ENCODE measurements around the gene WDR70.

Gene WDR70

DNA sequence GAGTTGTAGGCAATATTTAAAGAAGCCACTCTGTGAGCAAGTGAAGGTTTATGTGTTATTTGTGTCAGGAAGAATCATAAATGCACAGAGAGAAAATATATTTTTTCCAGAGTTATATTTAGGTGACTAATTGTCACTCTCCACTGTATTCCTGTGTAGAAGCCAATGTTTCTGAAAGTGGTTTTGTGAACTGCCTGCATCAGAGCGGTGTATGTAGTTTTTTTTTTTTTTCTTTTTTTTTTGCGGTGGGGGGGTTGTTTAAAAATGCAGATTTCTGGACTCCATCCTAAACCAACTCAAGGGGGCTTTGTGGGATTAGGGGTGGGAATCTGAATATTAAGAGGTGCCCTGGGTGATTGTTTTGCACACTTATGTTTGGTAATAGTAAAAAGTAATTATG is 357.3 kb downstream of the WDR70 start:
- DNase-seq (ENCODE audit: low spot score in 2 of 2) (no peak), ATAC-seq (replicated peaks; ENCODE audit: extremely low read depth, poor library complexity, severe bottlenecking) (no peak)
- H3K4me3 Mint-ChIP-seq = no peak overlapping the region
- peaks cover 16% of the 10 kb centered on the region for H3K4me1 Mint-ChIP-seq
- no peaks in the 10 kb centered on the region for H3K27me3 Mint-ChIP-seq
- peaks cover 6% of the 10 kb centered on the region for H3K36me3 Mint-ChIP-seq (ENCODE audit: insufficient read depth)
- H3K9me3 Mint-ChIP-seq = no peaks in the 10 kb centered on the region
- H3K27ac Mint-ChIP-seq (ENCODE audit: low read depth) = no peak overlapping the region

DNA sequence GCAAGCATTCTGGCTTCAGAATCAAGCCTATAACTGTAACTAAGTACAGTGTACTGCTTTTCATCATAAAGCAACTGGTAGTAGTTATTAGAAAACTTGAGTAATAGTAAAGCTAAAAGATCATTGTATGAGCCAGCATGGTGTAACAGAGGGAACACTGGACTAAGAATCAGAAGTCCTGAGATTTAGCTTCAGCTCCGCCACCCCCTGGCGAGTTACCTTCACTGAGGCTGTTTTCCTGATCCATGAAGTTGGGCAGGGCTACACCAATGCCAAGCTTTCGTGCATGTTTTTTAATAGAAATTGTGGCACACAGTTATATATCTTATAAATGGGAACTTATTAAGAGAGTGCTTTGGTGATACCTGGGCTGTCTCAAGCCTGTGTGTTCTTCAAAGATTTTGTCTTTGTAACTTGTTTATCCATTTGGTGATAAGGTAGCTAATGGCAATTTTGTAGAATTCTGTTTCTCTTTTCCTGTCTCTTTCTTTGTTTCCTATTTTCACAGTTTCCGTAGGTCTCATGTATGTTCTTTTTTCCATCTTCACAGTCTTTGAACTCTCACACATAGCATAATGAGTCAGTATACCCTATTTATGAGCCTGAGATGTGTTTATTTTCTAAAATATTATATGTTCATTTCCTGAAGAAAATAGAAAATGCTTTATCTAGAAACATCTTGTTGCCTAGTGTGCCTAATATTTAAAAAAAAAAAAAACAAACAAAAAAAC is 358.4 kb downstream of the WDR70 start:
- DNase-seq (ENCODE audit: low spot score in 2 of 2) (no peak), ATAC-seq (replicated peaks; ENCODE audit: extremely low read depth, poor library complexity, severe bottlenecking) (no peak)
- Mint-ChIP-seq H3K4me1 (peaks cover 25% of the 10 kb centered on the region), H3K36me3 (ENCODE audit: insufficient read depth) (peaks cover 8% of the 10 kb centered on the region), H3K27me3 (no peaks in the 10 kb centered on the region), H3K9me3 (no peaks in the 10 kb centered on the region), H3K4me3 (no peak overlapping the region), H3K27ac (ENCODE audit: low read depth) (no peak overlapping the region)

DNA sequence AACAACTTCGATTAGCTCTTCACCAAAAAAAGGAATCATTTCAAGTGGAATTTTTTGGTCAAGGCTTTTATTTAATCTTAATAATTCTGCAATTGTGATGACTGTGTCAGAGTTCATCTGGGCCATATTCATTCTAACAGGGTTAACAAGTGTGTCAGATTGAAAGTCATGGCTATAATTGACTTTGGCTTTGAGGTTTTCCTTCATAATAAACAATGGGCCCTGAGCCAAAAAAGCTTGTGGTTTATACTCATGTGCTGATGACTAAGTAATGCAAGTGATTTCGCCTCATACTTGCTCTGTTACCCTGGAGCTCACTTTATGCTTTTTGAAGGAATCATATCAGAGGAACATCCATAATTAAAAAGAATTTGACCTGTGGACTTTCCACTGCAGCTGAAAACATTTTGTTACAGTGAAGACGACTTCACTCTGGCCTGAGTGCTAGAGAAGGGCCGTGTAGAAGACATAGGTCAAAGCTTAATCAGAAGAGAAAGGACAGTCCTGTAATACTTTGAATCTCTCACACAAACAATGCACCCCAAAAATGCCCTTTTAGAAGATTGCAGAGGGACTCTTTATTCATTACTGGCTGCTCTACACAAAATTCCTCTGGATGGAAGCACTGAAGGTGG is 359.1 kb downstream of the WDR70 start:
- DNase-seq (ENCODE audit: low spot score in 2 of 2) (peak in 1 of 2 donors; percentile 18), ATAC-seq (replicated peaks; ENCODE audit: extremely low read depth, poor library complexity, severe bottlenecking) (peak; percentile 71)
- Mint-ChIP-seq H3K9me3 (no peaks in the 10 kb centered on the region), H3K4me1 (peaks cover 25% of the 10 kb centered on the region), H3K27me3 (no peaks in the 10 kb centered on the region), H3K4me3 (no peak overlapping the region), H3K36me3 (ENCODE audit: insufficient read depth) (peaks cover 9% of the 10 kb centered on the region), H3K27ac (ENCODE audit: low read depth) (no peak overlapping the region)

DNA sequence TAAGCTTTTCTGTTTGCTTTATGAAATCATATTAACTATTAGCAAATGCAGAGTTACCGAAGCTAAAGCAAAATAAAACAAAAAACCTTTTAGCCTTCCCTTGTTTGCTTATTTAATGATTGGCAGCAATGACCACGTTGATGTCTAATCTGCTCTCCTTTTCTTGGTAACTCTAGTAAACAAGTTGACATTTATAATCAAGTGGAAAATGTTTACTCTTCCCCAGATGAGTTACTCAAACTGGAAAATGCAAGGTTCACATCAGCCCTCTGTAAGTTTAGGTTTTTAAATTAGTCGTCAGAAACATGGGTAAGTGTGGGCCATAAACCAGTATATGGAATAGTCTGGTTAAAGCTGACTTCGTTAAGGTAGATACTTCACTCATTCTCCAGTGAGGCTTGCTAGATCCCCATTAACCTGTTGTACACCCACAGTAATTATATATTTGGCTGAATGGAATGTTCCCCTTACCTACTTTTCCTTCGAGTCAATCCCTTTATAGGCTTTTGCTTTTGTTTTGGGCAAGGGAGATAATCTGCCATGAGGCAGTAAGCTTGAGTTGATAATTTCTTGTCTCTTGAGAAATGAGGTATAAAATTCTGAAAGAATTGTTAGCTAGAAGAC is 359.9 kb downstream of the WDR70 start:
- Mint-ChIP-seq H3K4me3 (no peak overlapping the region), H3K9me3 (no peaks in the 10 kb centered on the region), H3K27ac (ENCODE audit: low read depth) (no peak overlapping the region), H3K27me3 (no peaks in the 10 kb centered on the region), H3K36me3 (ENCODE audit: insufficient read depth) (peaks cover 7% of the 10 kb centered on the region), H3K4me1 (peaks cover 25% of the 10 kb centered on the region)
- ATAC-seq (replicated peaks; ENCODE audit: extremely low read depth, poor library complexity, severe bottlenecking) (no peak), DNase-seq (ENCODE audit: low spot score in 2 of 2) (no peak)

DNA sequence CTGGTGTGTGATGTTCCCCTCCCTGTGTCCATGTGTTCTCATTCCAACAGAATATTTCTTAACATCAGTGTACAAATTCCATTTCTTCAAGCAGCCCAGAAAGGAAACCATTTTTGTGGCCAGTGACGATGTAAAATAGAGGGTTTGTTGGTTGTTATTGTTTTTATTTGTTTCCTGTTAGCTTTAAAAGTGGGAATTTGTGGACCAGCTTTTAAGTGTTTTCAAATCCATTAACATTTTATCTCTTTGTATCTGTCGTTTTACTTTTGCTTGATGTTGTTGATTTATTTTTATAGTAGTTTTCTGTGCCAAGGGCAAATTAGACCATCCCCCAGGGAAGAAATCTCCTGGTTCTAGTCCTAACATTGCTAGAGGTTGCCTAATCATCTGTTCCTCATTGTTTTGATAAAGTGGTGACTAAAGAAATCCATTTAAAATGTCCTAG is 360.7 kb downstream of the WDR70 start:
- Mint-ChIP-seq H3K36me3 (ENCODE audit: insufficient read depth) (peaks cover 7% of the 10 kb centered on the region), H3K27me3 (no peaks in the 10 kb centered on the region), H3K4me3 (no peak overlapping the region), H3K9me3 (peaks cover 6% of the 10 kb centered on the region), H3K27ac (ENCODE audit: low read depth) (no peak overlapping the region), H3K4me1 (peaks cover 25% of the 10 kb centered on the region)
- ATAC-seq (replicated peaks; ENCODE audit: extremely low read depth, poor library complexity, severe bottlenecking) (no peak), DNase-seq (ENCODE audit: low spot score in 2 of 2) (no peak)

DNA sequence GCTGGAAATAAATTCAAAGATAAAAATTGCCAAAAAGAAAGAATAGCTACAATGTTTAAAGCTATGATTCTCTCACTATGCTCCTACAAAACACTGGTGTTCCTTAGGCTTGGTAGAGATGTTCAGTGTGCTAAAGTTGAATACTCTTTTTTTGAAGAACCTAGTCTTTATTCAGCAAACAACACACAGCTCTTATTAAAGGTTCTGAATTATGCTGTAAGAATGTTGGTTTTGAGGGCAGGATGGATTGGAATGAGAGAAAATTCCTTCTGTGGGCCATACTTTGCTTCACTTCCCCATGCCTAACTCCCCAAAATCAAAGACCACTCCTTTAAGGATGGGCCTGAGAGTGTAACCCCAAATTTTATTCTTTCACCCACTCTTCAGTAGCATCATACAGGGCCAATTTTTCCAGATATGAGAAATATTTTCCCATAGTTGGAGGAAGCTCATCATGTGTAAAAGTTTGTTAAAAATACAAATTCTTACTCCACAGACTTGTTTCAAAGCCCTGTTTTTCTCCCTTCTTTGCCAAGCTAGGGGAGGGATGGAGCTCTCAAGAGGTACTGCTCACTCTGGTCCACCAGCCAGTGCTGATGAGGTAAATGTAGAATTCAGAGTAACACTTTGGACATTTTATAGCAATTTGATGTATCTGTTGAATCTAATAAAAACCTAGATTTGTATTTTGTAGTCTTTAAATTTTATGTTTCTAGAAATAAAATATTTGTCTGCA is 361.4 kb downstream of the WDR70 start:
- Mint-ChIP-seq H3K4me3 (no peak overlapping the region), H3K36me3 (ENCODE audit: insufficient read depth) (peaks cover 7% of the 10 kb centered on the region), H3K4me1 (peaks cover 25% of the 10 kb centered on the region), H3K27me3 (no peaks in the 10 kb centered on the region), H3K9me3 (peaks cover 6% of the 10 kb centered on the region), H3K27ac (ENCODE audit: low read depth) (no peak overlapping the region)
- ATAC-seq (replicated peaks; ENCODE audit: extremely low read depth, poor library complexity, severe bottlenecking) = no peak
- no peak for DNase-seq (ENCODE audit: low spot score in 2 of 2)

DNA sequence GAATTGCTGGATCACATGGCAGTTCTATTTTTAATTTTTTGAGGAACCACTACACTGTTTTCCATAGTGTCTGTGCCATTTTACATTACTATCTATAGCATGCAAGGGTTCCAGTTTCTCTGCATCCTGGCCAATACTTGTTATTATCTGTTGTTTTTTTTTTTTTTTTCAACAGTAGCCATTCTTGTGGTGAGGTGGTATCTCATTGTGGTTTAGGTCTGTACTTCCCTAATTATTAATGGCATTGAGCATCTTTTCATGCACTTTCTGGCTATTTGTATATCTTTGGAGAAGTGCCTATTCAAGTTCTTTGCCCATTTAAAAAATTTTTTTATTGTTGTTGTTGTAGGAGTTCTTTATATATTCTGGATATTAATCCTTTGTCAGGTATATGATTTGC is 363.0 kb downstream of the WDR70 start:
- H3K27ac Mint-ChIP-seq (ENCODE audit: low read depth) = no peak overlapping the region
- H3K9me3 Mint-ChIP-seq = peaks cover 11% of the 10 kb centered on the region
- peaks cover 5% of the 10 kb centered on the region for H3K36me3 Mint-ChIP-seq (ENCODE audit: insufficient read depth)
- no peak overlapping the region for H3K4me3 Mint-ChIP-seq
- no peaks in the 10 kb centered on the region for H3K27me3 Mint-ChIP-seq
- DNase-seq (ENCODE audit: low spot score in 2 of 2) = no peak
- no peak for ATAC-seq (replicated peaks; ENCODE audit: extremely low read depth, poor library complexity, severe bottlenecking)
- peaks cover 24% of the 10 kb centered on the region for H3K4me1 Mint-ChIP-seq

DNA sequence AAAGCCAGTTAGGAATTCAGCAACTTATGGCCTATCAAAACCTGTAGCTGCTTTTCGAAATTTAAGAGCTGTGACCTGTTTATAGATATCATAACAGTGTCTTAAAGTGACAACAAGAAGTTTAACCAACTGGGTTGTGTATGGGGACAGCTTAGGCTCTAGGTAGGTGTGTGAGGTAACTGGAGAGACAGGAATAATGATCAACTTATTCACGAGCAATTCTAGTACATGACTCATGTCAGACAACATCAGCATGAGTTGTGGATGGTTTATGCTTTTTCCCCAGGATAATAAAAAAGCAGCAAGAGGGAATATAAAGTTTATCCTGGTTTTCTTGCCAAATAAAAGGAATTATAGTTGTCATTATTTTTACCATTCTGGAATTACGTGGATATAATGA is 372.1 kb downstream of the WDR70 start:
- Mint-ChIP-seq H3K4me1 (no peaks in the 10 kb centered on the region), H3K9me3 (peaks cover 2% of the 10 kb centered on the region), H3K4me3 (no peak overlapping the region), H3K27me3 (no peaks in the 10 kb centered on the region), H3K36me3 (ENCODE audit: insufficient read depth) (peaks cover 6% of the 10 kb centered on the region), H3K27ac (ENCODE audit: low read depth) (no peak overlapping the region)
- DNase-seq (ENCODE audit: low spot score in 2 of 2) (no peak), ATAC-seq (replicated peaks; ENCODE audit: extremely low read depth, poor library complexity, severe bottlenecking) (no peak)

DNA sequence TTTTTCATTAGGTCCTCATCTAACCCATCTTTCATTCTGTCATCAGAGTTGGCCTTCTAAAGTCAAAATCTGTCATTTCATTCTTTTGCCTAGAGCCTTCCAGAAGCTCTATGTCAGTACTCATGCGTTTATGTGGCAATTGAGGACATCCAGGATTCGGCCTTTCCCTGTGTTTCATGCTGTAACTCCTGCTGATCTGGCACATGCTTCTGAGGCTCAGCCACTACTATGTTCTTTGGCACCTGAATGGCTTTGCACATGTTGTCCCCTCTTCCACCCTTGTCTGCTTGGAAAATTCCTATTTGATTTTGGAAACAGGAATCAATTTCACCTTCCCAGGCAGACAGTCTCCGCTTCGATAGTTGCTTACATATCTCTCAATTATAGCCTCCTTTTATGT is 375.9 kb downstream of the WDR70 start:
- no peak for ATAC-seq (replicated peaks; ENCODE audit: extremely low read depth, poor library complexity, severe bottlenecking)
- H3K27me3 Mint-ChIP-seq = no peaks in the 10 kb centered on the region
- no peak overlapping the region for H3K27ac Mint-ChIP-seq (ENCODE audit: low read depth)
- H3K9me3 Mint-ChIP-seq = no peaks in the 10 kb centered on the region
- no peak for DNase-seq (ENCODE audit: low spot score in 2 of 2)
- H3K4me3 Mint-ChIP-seq = no peak overlapping the region
- peaks cover 5% of the 10 kb centered on the region for H3K36me3 Mint-ChIP-seq (ENCODE audit: insufficient read depth)
- no peaks in the 10 kb centered on the region for H3K4me1 Mint-ChIP-seq

DNA sequence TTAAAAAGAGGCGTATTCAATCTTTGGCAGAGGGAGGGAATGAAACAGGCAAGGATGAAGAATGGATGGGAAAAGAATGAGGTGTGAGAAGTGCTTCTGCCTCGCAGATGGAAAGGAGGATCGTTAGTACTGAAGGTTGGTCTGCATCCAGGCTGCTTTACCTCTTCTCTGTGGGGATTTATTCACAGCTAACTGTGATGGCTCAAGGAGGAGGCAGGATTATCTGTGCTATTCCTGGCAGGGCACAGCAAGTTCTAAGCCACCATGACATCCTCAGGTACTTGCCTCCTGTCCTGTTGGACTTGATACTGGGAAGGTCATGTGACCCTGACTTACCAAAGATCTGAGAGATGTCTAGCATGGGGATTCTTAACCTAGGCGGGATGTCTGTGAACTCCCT is 376.5 kb downstream of the WDR70 start:
- no peak for ATAC-seq (replicated peaks; ENCODE audit: extremely low read depth, poor library complexity, severe bottlenecking)
- H3K9me3 Mint-ChIP-seq = no peaks in the 10 kb centered on the region
- H3K27me3 Mint-ChIP-seq = no peaks in the 10 kb centered on the region
- no peak overlapping the region for H3K27ac Mint-ChIP-seq (ENCODE audit: low read depth)
- peaks cover 5% of the 10 kb centered on the region for H3K36me3 Mint-ChIP-seq (ENCODE audit: insufficient read depth)
- DNase-seq (ENCODE audit: low spot score in 2 of 2) = no peak
- no peak overlapping the region for H3K4me3 Mint-ChIP-seq
- H3K4me1 Mint-ChIP-seq = no peaks in the 10 kb centered on the region

DNA sequence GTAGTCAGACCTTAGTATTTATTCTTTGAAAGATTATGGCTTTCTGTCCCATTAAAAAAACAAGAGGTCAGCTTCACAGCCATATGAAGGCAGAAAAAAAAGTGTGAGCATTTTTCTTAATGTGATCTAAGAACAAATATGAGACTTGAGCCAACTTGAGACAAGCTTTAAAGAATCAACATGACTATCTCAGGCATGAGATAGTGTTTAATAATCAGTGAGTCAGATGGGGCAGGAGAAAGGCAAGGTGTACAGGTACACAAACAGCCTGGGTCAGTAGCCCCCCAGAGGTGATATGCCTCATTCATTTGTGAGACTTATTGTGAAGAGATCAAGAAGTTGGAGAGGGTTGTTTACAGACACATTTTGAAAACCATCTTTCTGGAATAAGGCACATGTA is 377.1 kb downstream of the WDR70 start:
- Mint-ChIP-seq H3K9me3 (no peaks in the 10 kb centered on the region), H3K4me1 (no peaks in the 10 kb centered on the region), H3K27me3 (no peaks in the 10 kb centered on the region), H3K36me3 (ENCODE audit: insufficient read depth) (peaks cover 6% of the 10 kb centered on the region), H3K27ac (ENCODE audit: low read depth) (no peak overlapping the region), H3K4me3 (no peak overlapping the region)
- DNase-seq (ENCODE audit: low spot score in 2 of 2) (no peak), ATAC-seq (replicated peaks; ENCODE audit: extremely low read depth, poor library complexity, severe bottlenecking) (no peak)

DNA sequence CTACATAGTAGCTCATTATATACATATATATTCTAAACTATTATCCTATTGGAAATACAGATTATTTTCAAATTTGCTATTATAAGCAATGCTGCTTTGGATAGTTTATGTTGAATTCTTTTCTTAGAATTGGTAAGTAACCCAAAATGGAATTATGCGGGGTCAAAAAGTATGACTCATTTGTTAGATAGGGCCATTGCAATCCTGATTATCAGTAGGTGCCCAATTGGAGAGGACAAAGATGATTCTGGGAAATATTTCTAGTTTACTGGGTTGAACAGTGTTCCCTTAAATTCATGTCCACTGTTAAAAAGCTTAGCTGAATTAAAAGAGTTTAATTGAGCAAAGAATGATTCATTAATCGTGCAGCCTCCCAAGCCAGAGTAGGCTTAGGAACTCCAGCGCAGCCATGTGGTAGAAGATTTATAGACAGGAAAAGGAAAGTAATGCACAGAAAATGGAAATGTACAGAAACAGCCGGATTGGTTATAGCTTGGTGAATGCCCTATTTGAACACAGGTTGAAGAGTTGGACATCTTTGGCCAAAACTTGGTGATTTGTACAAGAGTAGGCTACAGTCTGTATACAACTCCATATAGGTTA is 379.0 kb downstream of the WDR70 start:
- Mint-ChIP-seq H3K27me3 (no peaks in the 10 kb centered on the region), H3K4me1 (no peaks in the 10 kb centered on the region), H3K27ac (ENCODE audit: low read depth) (no peak overlapping the region)

More for the DNA sequence above, 379.0 kb downstream of the WDR70 start:
- peaks cover 6% of the 10 kb centered on the region for H3K36me3 Mint-ChIP-seq (ENCODE audit: insufficient read depth)
- H3K9me3 Mint-ChIP-seq = no peaks in the 10 kb centered on the region
- DNase-seq (ENCODE audit: low spot score in 2 of 2) (no peak), ATAC-seq (replicated peaks; ENCODE audit: extremely low read depth, poor library complexity, severe bottlenecking) (no peak)
- no peak overlapping the region for H3K4me3 Mint-ChIP-seq

Measured in central memory CD8-positive, alpha-beta T cell (primary cell).